A673 (cell line): ENCODE data around the gene MPPE1. TPM values are rescaled to one million over a fixed set of nuclear protein-coding genes. Genes with fewer than 3 reads are reported as not detected.

Source experiments
- BruUV-seq: library from RNA; stranded (reverse); fragments of 400-500 nt; replicated peaks from 2 replicates; lab custom pipeline; 2021; lab: Mats Ljungman, UMichigan
- CTCF ChIA-PET: fragments of 300-600 bp; sonication (Branson Sonifier 250); formaldehyde crosslinking; loops from one replicate; lab custom pipeline; 2022; ENCODE audit warnings: antibody characterized with exemption; lab: Charles Lee
- POLR2A ChIA-PET: fragments of 300-600 bp; sonication (Branson Sonifier 250); formaldehyde crosslinking; loops from one replicate; lab custom pipeline; 2022; ENCODE audit warnings: antibody characterized with exemption; ENCODE audit not compliant: low non-redundant PET; lab: Charles Lee
- DNase-seq: peaks from one replicate; pipeline ENCODE4 v3.0.0-alpha.2; 2015; ENCODE audit warnings: low spot score
- H3K27ac ChIP-seq: fragments of 200-600 bp; sonication (generic); 2 replicates; pipeline ENCODE4 v1.5.1; 2016; ENCODE audit warnings: mixed run types, low read depth, mild to moderate bottlenecking, mixed read lengths, antibody characterized with exemption, low read length; ENCODE audit not compliant: poor library complexity, severe bottlenecking
- H3K27me3 ChIP-seq: fragments of 200-600 bp; sonication (generic); replicated peaks from 2 replicates; pipeline ENCODE4 v1.6.1; 2017; ENCODE audit warnings: mixed run types, low read depth, mild to moderate bottlenecking, mixed read lengths, antibody characterized with exemption, low read length; ENCODE audit not compliant: insufficient read depth, poor library complexity
- H3K36me3 ChIP-seq: fragments of 200-600 bp; sonication (generic); 2 replicates; pipeline ENCODE4 v1.6.1; 2016; ENCODE audit warnings: mixed run types, mild to moderate bottlenecking, mixed read lengths, antibody characterized with exemption, low read length; ENCODE audit not compliant: insufficient read depth, poor library complexity, severe bottlenecking
- H3K4me1 ChIP-seq: fragments of 200-600 bp; sonication (generic); 2 replicates; pipeline ENCODE4 v1.6.1; 2017; ENCODE audit warnings: mixed run types, mild to moderate bottlenecking, mixed read lengths, antibody characterized with exemption, low read length; ENCODE audit not compliant: insufficient read depth, poor library complexity, severe bottlenecking
- H3K4me3 ChIP-seq: fragments of 200-600 bp; sonication (generic); 2 replicates; pipeline ENCODE4 v1.5.1; 2016; ENCODE audit warnings: low read depth, mixed run types, mild to moderate bottlenecking, mixed read lengths, low read length; ENCODE audit not compliant: poor library complexity, severe bottlenecking
- H3K9me3 ChIP-seq: fragments of 200-600 bp; sonication (generic); 2 replicates; pipeline ENCODE4 v1.6.1; 2016; ENCODE audit warnings: mixed run types, low read depth, mild to moderate bottlenecking, mixed read lengths, antibody characterized with exemption, low read length; ENCODE audit not compliant: poor library complexity, severe bottlenecking
- CTCF ChIP-seq: fragments of 300-800, 200-600 bp; sonication (generic); conservative IDR thresholded peaks from 2 replicates; pipeline ENCODE4 v1.5.1; 2017; ENCODE audit warnings: low read depth, mild to moderate bottlenecking, antibody characterized with exemption, low read length, moderate library complexity, mixed read lengths
- EZH2 ChIP-seq: fragments of 200-600 bp; sonication (generic); IDR thresholded peaks from 2 replicates; pipeline ENCODE4 v1.6.1; 2017; ENCODE audit warnings: borderline replicate concordance, low read depth, mild to moderate bottlenecking, mixed read lengths, antibody characterized with exemption, low read length; ENCODE audit not compliant: poor library complexity, severe bottlenecking
- intact Hi-C: fragments of 100-400 bp; cut with micrococcal nuclease; formaldehyde crosslinking; loops from one replicate; pipeline ENCODE4 v1.10.0; 2022; ENCODE audit not compliant: unreplicated experiment
- total RNA-seq: library from RNA; stranded (reverse); gene quantifications from 2 replicates; pipeline ENCODE4 v1.2.3, GENCODE V29; 2021

MPPE1 gene
- total RNA-seq, 1 experiment from 2014 or later = 17.6 TPM

- no peak overlapping the region for H3K27ac ChIP-seq
- ChIA-PET POLR2A (no interaction called here), CTCF (no interaction called here)
- H3K36me3 ChIP-seq = no peaks in the 10 kb centered on the region
- no TSS peak for BruUV-seq
- peaks cover 15% of the 10 kb centered on the region for H3K27me3 ChIP-seq
- DNase-seq = no peak
- H3K4me3 ChIP-seq = no peak overlapping the region
- no peaks in the 10 kb centered on the region for H3K9me3 ChIP-seq
- H3K4me1 ChIP-seq = no peaks in the 10 kb centered on the region
- TF ChIP-seq CTCF (no peak), EZH2 (no peak)
- intact Hi-C loops = loop anchor here (5.0 to 10.0 kb wide), 2 partner anchors 142 to 219 kb away; no protein-coding TSS in a partner anchor
Measured at GRCh38 chr18:11873670-11874340, 34.3 kb downstream of the MPPE1 start.

GRCh38 chr18:11872479-11873136 is 35.5 kb downstream of the MPPE1 start:
- Histone ChIP-seq H3K4me1 (no peaks in the 10 kb centered on the region), H3K27ac (no peak overlapping the region), H3K36me3 (no peaks in the 10 kb centered on the region), H3K27me3 (peaks cover 15% of the 10 kb centered on the region), H3K9me3 (no peaks in the 10 kb centered on the region), H3K4me3 (no peak overlapping the region)
- intact Hi-C loops = loop anchor here (5.0 to 10.0 kb wide), 2 partner anchors 140 to 218 kb away; no protein-coding TSS in a partner anchor
- peak; percentile 33 for DNase-seq
- CTCF ChIA-PET = no interaction called here
- no TSS peak for BruUV-seq
- peak; percentile 57 for TF ChIP-seq CTCF
- TF ChIP-seq EZH2 = no peak
- POLR2A ChIA-PET = no interaction called here

GRCh38 chr18:11871501-11871900 is 36.6 kb downstream of the MPPE1 start:
- no peak for TF ChIP-seq EZH2
- no peak for TF ChIP-seq CTCF
- Histone ChIP-seq H3K36me3 (no peaks in the 10 kb centered on the region), H3K27ac (no peak overlapping the region), H3K27me3 (peaks cover 15% of the 10 kb centered on the region), H3K9me3 (no peaks in the 10 kb centered on the region), H3K4me1 (no peaks in the 10 kb centered on the region), H3K4me3 (no peak overlapping the region)
- POLR2A ChIA-PET = no interaction called here
- no TSS peak for BruUV-seq
- intact Hi-C loops = loop anchor here (5.0 to 10.0 kb wide), 2 partner anchors 139 to 217 kb away; no protein-coding TSS in a partner anchor
- no peak for DNase-seq
- CTCF ChIA-PET = no interaction called here
